A673 (cell line): ENCODE results near the gene IL10RB. TPM values are rescaled to one million over a fixed set of nuclear protein-coding genes. Genes with fewer than 3 reads are reported as not detected.

Source experiments
- BruUV-seq: library from RNA; stranded (reverse); fragments of 400-500 nt; replicated peaks from 2 replicates; lab custom pipeline; 2021; lab: Mats Ljungman, UMichigan
- CTCF ChIA-PET: fragments of 300-600 bp; sonication (Branson Sonifier 250); formaldehyde crosslinking; loops from one replicate; lab custom pipeline; 2022; ENCODE audit warnings: antibody characterized with exemption; lab: Charles Lee
- POLR2A ChIA-PET: fragments of 300-600 bp; sonication (Branson Sonifier 250); formaldehyde crosslinking; loops from one replicate; lab custom pipeline; 2022; ENCODE audit warnings: antibody characterized with exemption; ENCODE audit not compliant: low non-redundant PET; lab: Charles Lee
- DNase-seq: peaks from one replicate; pipeline ENCODE4 v3.0.0-alpha.2; 2015; ENCODE audit warnings: low spot score
- H3K27ac ChIP-seq: fragments of 200-600 bp; sonication (generic); 2 replicates; pipeline ENCODE4 v1.5.1; 2016; ENCODE audit warnings: mixed run types, low read depth, mild to moderate bottlenecking, mixed read lengths, antibody characterized with exemption, low read length; ENCODE audit not compliant: poor library complexity, severe bottlenecking
- H3K27me3 ChIP-seq: fragments of 200-600 bp; sonication (generic); replicated peaks from 2 replicates; pipeline ENCODE4 v1.6.1; 2017; ENCODE audit warnings: mixed run types, low read depth, mild to moderate bottlenecking, mixed read lengths, antibody characterized with exemption, low read length; ENCODE audit not compliant: insufficient read depth, poor library complexity
- H3K36me3 ChIP-seq: fragments of 200-600 bp; sonication (generic); 2 replicates; pipeline ENCODE4 v1.6.1; 2016; ENCODE audit warnings: mixed run types, mild to moderate bottlenecking, mixed read lengths, antibody characterized with exemption, low read length; ENCODE audit not compliant: insufficient read depth, poor library complexity, severe bottlenecking
- H3K4me1 ChIP-seq: fragments of 200-600 bp; sonication (generic); 2 replicates; pipeline ENCODE4 v1.6.1; 2017; ENCODE audit warnings: mixed run types, mild to moderate bottlenecking, mixed read lengths, antibody characterized with exemption, low read length; ENCODE audit not compliant: insufficient read depth, poor library complexity, severe bottlenecking
- H3K4me3 ChIP-seq: fragments of 200-600 bp; sonication (generic); 2 replicates; pipeline ENCODE4 v1.5.1; 2016; ENCODE audit warnings: low read depth, mixed run types, mild to moderate bottlenecking, mixed read lengths, low read length; ENCODE audit not compliant: poor library complexity, severe bottlenecking
- H3K9me3 ChIP-seq: fragments of 200-600 bp; sonication (generic); 2 replicates; pipeline ENCODE4 v1.6.1; 2016; ENCODE audit warnings: mixed run types, low read depth, mild to moderate bottlenecking, mixed read lengths, antibody characterized with exemption, low read length; ENCODE audit not compliant: poor library complexity, severe bottlenecking
- EZH2 ChIP-seq: fragments of 200-600 bp; sonication (generic); IDR thresholded peaks from 2 replicates; pipeline ENCODE4 v1.6.1; 2017; ENCODE audit warnings: borderline replicate concordance, low read depth, mild to moderate bottlenecking, mixed read lengths, antibody characterized with exemption, low read length; ENCODE audit not compliant: poor library complexity, severe bottlenecking
- intact Hi-C: fragments of 100-400 bp; cut with micrococcal nuclease; formaldehyde crosslinking; loops from one replicate; pipeline ENCODE4 v1.10.0; 2022; ENCODE audit not compliant: unreplicated experiment
- total RNA-seq: library from RNA; stranded (reverse); gene quantifications from 2 replicates; pipeline ENCODE4 v1.2.3, GENCODE V29; 2021
- TF ChIP-seq, protein P1 (sequence below): fragments of 300-800, 200-600 bp; sonication (generic); conservative IDR thresholded peaks from 2 replicates; pipeline ENCODE4 v1.5.1; 2017; ENCODE audit warnings: low read depth, mild to moderate bottlenecking, antibody characterized with exemption, low read length, moderate library complexity, mixed read lengths

IL10RB gene
- total RNA-seq, 1 experiment from 2014 or later = 11.1 TPM

DNA sequence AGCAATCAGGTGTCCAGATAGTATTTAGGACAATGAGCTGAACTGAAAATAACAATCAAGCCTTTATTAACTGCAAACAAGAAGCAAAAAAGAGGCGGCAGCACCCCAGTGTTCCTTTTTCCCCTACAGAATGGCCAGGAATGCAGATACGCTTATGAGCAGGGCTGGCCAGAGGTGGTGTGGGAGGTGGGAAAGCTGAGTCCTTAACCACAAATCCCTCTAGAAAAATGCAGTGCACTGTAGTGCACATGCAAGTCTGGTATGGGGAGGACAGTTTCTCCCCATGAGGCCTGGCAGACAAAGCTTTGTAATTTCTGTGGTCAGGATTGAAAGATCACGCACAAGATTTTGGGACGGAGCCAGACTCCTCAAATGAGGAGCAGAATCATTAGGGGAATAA is 47.9 kb downstream of the IL10RB start:
- no peak overlapping the region for H3K27ac ChIP-seq
- BruUV-seq = no TSS peak
- no peak overlapping the region for H3K4me3 ChIP-seq
- H3K36me3 ChIP-seq = no peaks in the 10 kb centered on the region
- ChIA-PET POLR2A (no interaction called here), CTCF (no interaction called here)
- H3K4me1 ChIP-seq = peaks cover 6% of the 10 kb centered on the region
- TF ChIP-seq, protein P1, sequence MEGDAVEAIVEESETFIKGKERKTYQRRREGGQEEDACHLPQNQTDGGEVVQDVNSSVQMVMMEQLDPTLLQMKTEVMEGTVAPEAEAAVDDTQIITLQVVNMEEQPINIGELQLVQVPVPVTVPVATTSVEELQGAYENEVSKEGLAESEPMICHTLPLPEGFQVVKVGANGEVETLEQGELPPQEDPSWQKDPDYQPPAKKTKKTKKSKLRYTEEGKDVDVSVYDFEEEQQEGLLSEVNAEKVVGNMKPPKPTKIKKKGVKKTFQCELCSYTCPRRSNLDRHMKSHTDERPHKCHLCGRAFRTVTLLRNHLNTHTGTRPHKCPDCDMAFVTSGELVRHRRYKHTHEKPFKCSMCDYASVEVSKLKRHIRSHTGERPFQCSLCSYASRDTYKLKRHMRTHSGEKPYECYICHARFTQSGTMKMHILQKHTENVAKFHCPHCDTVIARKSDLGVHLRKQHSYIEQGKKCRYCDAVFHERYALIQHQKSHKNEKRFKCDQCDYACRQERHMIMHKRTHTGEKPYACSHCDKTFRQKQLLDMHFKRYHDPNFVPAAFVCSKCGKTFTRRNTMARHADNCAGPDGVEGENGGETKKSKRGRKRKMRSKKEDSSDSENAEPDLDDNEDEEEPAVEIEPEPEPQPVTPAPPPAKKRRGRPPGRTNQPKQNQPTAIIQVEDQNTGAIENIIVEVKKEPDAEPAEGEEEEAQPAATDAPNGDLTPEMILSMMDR = no peak
- no peak for TF ChIP-seq EZH2
- H3K9me3 ChIP-seq = no peaks in the 10 kb centered on the region
- no peak for DNase-seq
- H3K27me3 ChIP-seq = no peaks in the 10 kb centered on the region
- intact Hi-C loops = no loop called here

DNA sequence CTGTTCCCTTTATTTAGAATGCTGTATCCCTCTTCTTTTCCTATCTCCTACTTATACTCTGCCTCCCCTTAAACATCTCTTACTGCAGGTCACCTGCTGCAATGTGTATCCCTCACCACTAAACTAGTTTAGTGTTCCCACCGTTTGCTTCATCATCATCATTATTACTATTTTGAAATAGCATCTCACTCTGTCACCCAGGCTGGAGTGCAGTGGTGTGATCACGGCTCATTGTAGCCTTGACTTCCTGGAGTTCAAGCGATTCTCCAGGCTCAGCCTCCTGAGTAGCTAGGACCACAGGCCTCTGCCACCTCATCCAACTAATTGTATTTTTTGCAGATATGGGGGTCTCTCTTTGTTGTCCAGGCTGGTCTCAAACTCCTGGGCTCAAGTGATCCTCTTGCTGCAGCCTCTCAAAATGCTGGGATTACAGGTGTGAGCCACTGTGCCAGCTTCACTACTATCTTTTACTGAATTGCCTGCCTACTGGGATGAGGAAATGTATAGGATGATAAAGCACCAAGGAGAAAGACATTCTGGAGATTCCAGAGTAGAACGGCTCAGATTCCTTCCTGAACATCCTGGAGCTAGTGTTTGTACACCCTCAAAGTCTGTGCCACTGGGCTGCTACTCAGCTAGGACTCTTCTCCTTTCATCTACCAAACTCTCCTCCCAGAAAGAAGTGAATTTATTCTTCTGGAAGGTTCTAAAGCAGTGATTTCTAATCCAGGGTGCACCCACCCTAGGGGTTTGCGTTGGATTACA is 50.0 kb downstream of the IL10RB start:
- DNase-seq = no peak
- BruUV-seq = no TSS peak
- POLR2A ChIA-PET = no interaction called here
- Histone ChIP-seq H3K9me3 (no peaks in the 10 kb centered on the region), H3K27me3 (no peaks in the 10 kb centered on the region), H3K4me3 (no peak overlapping the region), H3K36me3 (no peaks in the 10 kb centered on the region), H3K4me1 (peaks cover 4% of the 10 kb centered on the region), H3K27ac (no peak overlapping the region)
- no peak for TF ChIP-seq EZH2
- TF ChIP-seq, protein P1 = no peak
- intact Hi-C loops = no loop called here
- CTCF ChIA-PET = no interaction called here

DNA sequence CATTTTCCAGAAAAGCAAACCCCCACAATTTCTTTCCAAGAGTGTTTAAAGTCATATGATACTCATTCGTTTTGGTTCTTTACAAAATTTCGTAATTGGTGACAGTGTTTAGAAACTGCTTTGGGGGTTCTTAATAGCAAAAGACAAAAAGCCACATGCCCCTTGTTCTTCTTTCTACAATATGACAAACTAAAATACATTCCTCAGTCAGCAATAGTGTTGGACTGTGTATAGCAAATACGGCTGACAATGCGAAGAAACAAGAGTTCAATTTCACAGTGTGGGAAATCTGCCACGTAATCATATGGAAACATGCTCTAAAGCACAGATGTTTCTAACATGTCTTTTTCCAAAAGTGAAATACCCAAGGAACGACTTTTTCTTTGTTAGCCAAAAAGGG is 51.0 kb downstream of the IL10RB start:
- no peak overlapping the region for H3K27ac ChIP-seq
- H3K4me3 ChIP-seq = no peak overlapping the region
- no peaks in the 10 kb centered on the region for H3K27me3 ChIP-seq
- BruUV-seq = no TSS peak
- H3K4me1 ChIP-seq = peaks cover 4% of the 10 kb centered on the region
- no peak for TF ChIP-seq EZH2
- no peak for DNase-seq
- intact Hi-C loops = no loop called here
- no peaks in the 10 kb centered on the region for H3K9me3 ChIP-seq
- CTCF ChIA-PET = no interaction called here
- no peaks in the 10 kb centered on the region for H3K36me3 ChIP-seq
- POLR2A ChIA-PET = no interaction called here
